Mesothelial cell of epicardium (in vitro differentiated cells): ENCODE measurements around the gene C14orf180. TPM values are rescaled to one million over a fixed set of nuclear protein-coding genes. Genes with fewer than 3 reads are reported as not detected.

ENCODE experiments used
- DNase-seq, 2 experiments: peaks; one replicate each; pipeline ENCODE4 v3.0.0; 2021; ENCODE audit warnings: low spot score in 2 of 2; ENCODE audit not compliant: unreplicated experiment in 2 of 2
- H3K27ac Mint-ChIP-seq: 2 replicates; pipeline ENCODE4 v1.8.0; 2021; ENCODE audit warnings: mixed read lengths
- H3K27me3 Mint-ChIP-seq: 2 replicates; pipeline ENCODE4 v1.8.0; 2021; ENCODE audit warnings: low read depth, mixed read lengths
- H3K36me3 Mint-ChIP-seq: 2 replicates; pipeline ENCODE4 v1.8.0; 2021; ENCODE audit warnings: mixed read lengths
- H3K4me1 Mint-ChIP-seq: 2 replicates; pipeline ENCODE4 v1.8.0; 2021; ENCODE audit warnings: mixed read lengths
- H3K4me3 Mint-ChIP-seq: 2 replicates; pipeline ENCODE4 v1.8.0; 2021; ENCODE audit warnings: mild to moderate bottlenecking, moderate library complexity, mixed read lengths
- H3K9me3 Mint-ChIP-seq: 2 replicates; pipeline ENCODE4 v1.8.0; 2021; ENCODE audit warnings: mixed read lengths
- CTCF ChIP-seq: fragments of 200-600 bp; sonication (generic); IDR thresholded peaks from one replicate; pipeline ENCODE4 v1.5.0; 2021; ENCODE audit warnings: antibody characterized with exemption; ENCODE audit not compliant: unreplicated experiment
- total RNA-seq: library from RNA; stranded (reverse); gene quantifications from 3 replicates; pipeline ENCODE4 v1.2.1, GENCODE V29; 2021

Gene C14orf180
- total RNA-seq, 1 donor from 2014 or later: 0.36 TPM

GRCh38 chr14:104545151-104545941, 34.2 kb upstream of the C14orf180 start:
- Mint-ChIP-seq H3K4me1 (peaks cover 5% of the 10 kb centered on the region), H3K27ac (no peak overlapping the region), H3K27me3 (peaks cover 55% of the 10 kb centered on the region), H3K4me3 (no peak overlapping the region), H3K36me3 (no peaks in the 10 kb centered on the region), H3K9me3 (no peaks in the 10 kb centered on the region)
- no peak for TF ChIP-seq CTCF
- DNase-seq: peak in 1 of 2 experiments; percentile 25

DNA sequence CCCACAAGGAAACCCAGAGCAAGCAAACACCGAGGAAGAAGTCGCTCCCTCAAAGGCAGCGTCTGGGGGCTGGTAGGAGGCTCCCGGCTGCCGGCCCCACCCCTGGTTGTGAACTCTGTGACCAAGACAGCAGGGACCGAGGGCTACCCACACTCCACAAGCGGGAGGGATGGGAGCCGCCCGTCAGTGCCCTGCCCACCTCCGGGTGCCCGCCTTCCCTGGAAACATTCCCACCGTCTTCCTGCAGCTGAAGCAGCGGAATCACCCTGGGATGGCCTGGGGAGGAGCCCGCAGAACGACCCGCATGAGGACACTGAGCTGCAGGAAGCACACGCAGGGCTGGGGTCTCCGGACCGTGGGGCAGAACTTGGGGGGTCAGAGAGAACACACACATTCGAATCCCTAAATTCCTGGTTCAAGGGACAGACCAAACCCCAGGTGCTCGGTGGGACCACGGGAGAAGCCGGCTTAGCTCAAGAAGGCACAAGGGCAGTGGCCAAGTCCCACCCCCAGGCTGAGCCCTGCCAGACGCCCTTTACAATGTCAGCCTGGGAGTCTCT, 33.5 kb upstream of the C14orf180 start:
- Mint-ChIP-seq H3K27me3 (peaks cover 56% of the 10 kb centered on the region), H3K9me3 (no peaks in the 10 kb centered on the region), H3K4me1 (peaks cover 5% of the 10 kb centered on the region), H3K27ac (no peak overlapping the region), H3K36me3 (no peaks in the 10 kb centered on the region), H3K4me3 (no peak overlapping the region)
- TF ChIP-seq CTCF: no peak
- peak in 1 of 2 experiments; percentile 31 for DNase-seq

GRCh38 chr14:104546591-104547309, 32.8 kb upstream of the C14orf180 start:
- no peak for TF ChIP-seq CTCF
- no peak overlapping the region for H3K4me3 Mint-ChIP-seq
- H3K27ac Mint-ChIP-seq: no peak overlapping the region
- H3K4me1 Mint-ChIP-seq: peaks cover 5% of the 10 kb centered on the region
- DNase-seq: peak in 1 of 2 experiments; percentile 28
- peaks cover 51% of the 10 kb centered on the region for H3K27me3 Mint-ChIP-seq
- no peaks in the 10 kb centered on the region for H3K9me3 Mint-ChIP-seq
- no peaks in the 10 kb centered on the region for H3K36me3 Mint-ChIP-seq

DNA sequence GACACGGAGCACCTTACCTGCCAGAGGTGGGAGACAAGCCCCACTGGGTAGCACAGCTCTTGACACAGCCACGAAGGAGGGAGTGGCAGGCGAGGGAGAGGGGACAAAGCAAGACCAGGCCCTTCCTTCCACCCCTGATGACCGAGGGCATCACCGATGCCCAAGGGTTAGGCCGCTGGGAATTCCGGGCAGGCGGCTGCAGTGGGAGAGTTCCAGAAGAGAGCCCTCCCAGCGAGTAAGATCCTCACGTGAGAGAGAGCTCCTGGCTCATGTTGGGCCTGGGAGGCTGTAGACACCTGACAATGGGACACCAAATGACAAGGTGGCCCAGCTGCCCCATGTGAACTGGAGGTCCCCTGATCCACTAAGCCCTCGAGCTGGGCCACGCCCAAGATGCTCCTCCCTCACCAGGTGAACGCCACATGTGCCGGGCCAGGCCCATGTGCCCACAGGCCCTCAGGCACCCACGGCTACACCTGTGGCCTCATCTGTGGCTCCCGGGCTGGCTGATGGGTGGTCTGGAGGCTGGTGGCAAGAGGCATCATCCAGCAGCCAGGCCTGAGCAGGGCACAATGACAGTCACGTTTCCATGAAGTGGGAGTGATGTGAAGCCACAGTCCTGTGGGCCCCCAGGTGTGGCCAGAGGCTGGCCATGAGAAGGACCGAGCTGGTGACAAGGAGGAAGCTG, 32.1 kb upstream of the C14orf180 start:
- peaks cover 52% of the 10 kb centered on the region for H3K27me3 Mint-ChIP-seq
- peak in 1 of 2 experiments; percentile 34 for DNase-seq

More for the DNA sequence above, 32.1 kb upstream of the C14orf180 start:
- TF ChIP-seq CTCF: no peak
- H3K36me3 Mint-ChIP-seq: no peaks in the 10 kb centered on the region
- peaks cover 3% of the 10 kb centered on the region for H3K4me1 Mint-ChIP-seq
- H3K4me3 Mint-ChIP-seq: no peak overlapping the region
- no peak overlapping the region for H3K27ac Mint-ChIP-seq
- H3K9me3 Mint-ChIP-seq: no peaks in the 10 kb centered on the region
